Mononuclear cell (primary cell): ENCODE results near the gene DSC3. TPM values are rescaled to one million over a fixed set of nuclear protein-coding genes. Genes with fewer than 3 reads are reported as not detected.

Experiments
- H3K27me3 ChIP-seq: 2 replicates; pipeline ENCODE4 v1.6.0; 2011; ENCODE audit warnings: low read length, control low read depth; ENCODE audit not compliant: insufficient read depth
- H3K4me1 ChIP-seq: 2 replicates; pipeline ENCODE4 v1.5.1; 2011; ENCODE audit warnings: mild to moderate bottlenecking, low read length, control low read depth; ENCODE audit not compliant: insufficient read depth
- H3K4me3 ChIP-seq: 2 replicates; pipeline ENCODE4 v1.5.1; 2011; ENCODE audit warnings: mild to moderate bottlenecking, low read length, moderate library complexity
- H3K9me3 ChIP-seq: 2 replicates; pipeline ENCODE4 v1.5.1; 2011; ENCODE audit warnings: low read depth, mild to moderate bottlenecking, control low read depth, low read length
- total RNA-seq: library from RNA; depleted of rRNA; stranded (reverse); fragments of >200 nt; gene quantifications from one replicate; pipeline ENCODE4 v1.2.3, GENCODE V29; 2012

The DSC3 gene
- total RNA-seq, 1 donor: under 0.01 TPM

DNA sequence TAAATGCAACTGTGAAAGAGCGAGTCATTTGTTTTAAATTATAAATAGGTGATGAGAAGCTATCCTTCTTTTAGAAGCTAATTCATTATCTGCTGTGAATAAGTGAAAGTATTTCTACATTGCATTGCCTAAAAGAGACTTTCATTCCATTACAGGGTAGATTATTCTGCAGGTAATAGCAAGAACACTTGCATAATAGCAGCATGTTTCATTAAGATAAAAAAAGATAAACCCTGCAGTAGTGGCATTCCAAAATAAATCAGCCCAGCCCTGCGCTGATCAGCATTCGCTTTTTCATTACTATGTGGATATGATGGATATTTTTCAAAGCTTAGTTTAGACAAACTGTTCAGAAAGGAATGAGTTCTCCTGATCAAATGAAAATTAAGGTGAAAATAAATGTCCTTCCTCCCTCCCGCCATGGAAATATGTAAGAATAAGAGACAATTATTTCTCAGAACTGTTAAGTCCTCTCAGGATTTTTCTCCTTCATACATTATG, 72.8 kb downstream of the DSC3 start:
- H3K4me1 ChIP-seq: no peaks in the 10 kb centered on the region
- no peaks in the 10 kb centered on the region for H3K9me3 ChIP-seq
- H3K4me3 ChIP-seq: no peak overlapping the region
- no peaks in the 10 kb centered on the region for H3K27me3 ChIP-seq

DNA sequence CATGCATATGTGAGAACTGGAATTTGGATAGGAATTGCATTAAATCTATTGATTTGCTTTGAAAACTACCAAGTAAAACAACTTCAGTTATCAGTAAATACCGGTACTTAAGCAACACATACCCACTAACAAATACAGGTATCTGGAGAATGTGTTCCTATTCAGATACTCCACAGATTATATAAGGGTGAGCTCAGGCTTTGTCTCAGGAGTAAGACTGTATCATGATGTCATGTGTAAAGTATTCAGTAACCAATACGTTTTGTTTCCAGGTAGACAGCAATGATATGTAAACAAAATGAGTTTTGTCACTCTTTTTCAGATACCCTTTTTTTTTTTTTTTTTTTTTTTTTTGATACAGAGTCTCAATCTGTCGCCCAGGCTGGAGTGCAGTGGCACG, 74.8 kb downstream of the DSC3 start:
- Histone ChIP-seq H3K27me3 (no peaks in the 10 kb centered on the region), H3K9me3 (no peaks in the 10 kb centered on the region), H3K4me1 (no peaks in the 10 kb centered on the region), H3K4me3 (no peak overlapping the region)

DNA sequence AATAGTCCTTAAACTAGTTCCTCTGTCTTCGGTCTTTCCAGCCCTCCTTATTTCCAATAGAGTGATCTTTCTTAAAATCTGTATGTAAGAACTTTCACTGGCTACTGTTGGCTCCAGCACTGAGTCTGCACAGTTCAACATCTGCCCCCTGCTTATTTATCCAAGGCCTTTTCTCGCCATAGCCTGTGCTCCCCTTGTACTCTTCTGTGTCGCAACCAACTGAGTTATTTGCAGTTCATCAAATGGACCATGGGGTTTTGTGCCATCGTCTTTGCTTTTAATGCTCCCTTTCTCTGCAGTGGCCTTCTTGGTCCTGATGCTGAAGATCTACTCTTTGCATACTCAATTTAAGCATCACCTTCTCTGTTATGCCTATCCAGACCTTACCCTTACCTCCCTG, 77.3 kb downstream of the DSC3 start:
- Histone ChIP-seq H3K4me3 (no peak overlapping the region), H3K27me3 (no peaks in the 10 kb centered on the region), H3K9me3 (no peaks in the 10 kb centered on the region), H3K4me1 (no peaks in the 10 kb centered on the region)

DNA sequence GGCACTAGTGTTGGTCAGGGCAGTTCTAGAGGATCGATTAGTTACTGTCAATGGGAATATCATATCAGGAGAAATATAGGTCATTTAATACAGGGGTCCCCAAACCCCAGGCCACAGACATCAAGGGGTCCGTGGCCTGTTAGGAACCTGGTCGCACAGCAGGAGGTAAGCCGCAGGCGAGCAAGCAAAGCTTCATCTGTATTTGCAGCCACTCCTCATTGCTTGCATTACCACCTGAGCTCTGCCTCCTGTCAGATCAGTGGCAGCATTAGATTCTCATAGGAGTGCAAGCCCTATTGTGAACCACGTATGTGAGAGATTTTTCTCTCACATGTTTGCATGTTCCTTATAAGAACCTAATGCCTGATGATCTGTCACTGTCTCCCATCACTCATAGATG, 81.9 kb downstream of the DSC3 start:
- no peaks in the 10 kb centered on the region for H3K4me1 ChIP-seq
- no peaks in the 10 kb centered on the region for H3K9me3 ChIP-seq
- no peak overlapping the region for H3K4me3 ChIP-seq

DNA sequence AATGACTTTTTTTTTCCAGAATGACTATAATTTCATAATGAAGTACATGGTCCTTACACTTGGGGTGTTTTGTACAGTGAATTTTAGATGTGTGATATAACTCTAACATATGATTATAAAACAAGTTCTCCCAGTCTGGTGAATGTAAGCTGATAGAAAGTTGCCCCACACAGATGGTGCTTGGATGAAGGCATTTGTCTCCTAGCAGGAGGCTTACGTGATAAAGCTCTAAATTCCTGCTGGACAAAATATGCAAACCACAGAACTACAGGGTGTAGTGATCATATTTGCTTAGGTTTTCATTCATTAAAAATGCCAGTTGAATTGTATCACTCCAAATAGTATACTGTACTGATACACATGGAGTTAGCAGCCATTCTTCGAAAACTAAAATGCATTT, 85.5 kb downstream of the DSC3 start:
- Histone ChIP-seq H3K9me3 (no peaks in the 10 kb centered on the region), H3K27me3 (no peaks in the 10 kb centered on the region), H3K4me3 (no peak overlapping the region), H3K4me1 (no peaks in the 10 kb centered on the region)

More for the DNA sequence above, 81.9 kb downstream of the DSC3 start:
- no peaks in the 10 kb centered on the region for H3K27me3 ChIP-seq

DNA sequence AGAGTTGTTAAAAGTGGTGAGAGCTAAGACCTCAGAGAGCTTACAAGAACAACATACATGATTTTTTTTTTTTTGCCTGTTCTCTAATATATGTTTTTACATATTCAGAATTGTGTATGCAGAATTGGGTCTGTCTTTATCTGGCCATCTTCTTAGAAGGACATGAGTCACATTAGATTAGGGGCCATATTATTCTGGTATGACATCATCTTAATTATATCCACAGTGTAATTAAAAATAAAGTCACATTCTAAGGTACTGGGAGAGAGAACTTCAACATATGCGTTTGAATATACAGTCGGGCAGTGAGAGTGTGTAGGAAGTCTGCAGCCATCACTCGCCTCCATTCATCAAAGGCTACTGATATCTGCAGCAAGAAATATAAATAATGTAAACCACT, 88.3 kb downstream of the DSC3 start:
- Histone ChIP-seq H3K9me3 (no peaks in the 10 kb centered on the region), H3K27me3 (no peaks in the 10 kb centered on the region), H3K4me3 (no peak overlapping the region), H3K4me1 (no peaks in the 10 kb centered on the region)

DNA sequence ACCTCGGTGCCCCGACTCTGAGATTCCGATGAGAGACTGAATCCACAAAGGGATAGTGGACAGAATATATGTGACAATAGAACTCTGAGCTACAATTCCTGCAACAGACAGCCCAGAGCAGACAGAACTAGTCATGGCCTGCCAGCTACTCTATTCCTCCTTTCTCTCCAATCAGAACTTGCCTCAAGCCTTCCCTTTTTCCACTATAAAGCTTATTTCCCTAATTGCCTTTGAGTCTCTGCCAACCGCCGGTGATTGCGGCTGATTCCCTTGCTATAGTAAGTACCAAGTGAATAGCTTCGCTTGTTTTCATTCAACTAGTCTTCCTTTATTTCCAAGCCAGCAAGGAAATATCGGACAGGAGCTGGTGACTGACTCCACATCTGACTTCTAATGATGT, 96.8 kb downstream of the DSC3 start:
- no peaks in the 10 kb centered on the region for H3K4me1 ChIP-seq
- no peak overlapping the region for H3K4me3 ChIP-seq
- H3K27me3 ChIP-seq: no peaks in the 10 kb centered on the region
- peaks cover 10% of the 10 kb centered on the region for H3K9me3 ChIP-seq

DNA sequence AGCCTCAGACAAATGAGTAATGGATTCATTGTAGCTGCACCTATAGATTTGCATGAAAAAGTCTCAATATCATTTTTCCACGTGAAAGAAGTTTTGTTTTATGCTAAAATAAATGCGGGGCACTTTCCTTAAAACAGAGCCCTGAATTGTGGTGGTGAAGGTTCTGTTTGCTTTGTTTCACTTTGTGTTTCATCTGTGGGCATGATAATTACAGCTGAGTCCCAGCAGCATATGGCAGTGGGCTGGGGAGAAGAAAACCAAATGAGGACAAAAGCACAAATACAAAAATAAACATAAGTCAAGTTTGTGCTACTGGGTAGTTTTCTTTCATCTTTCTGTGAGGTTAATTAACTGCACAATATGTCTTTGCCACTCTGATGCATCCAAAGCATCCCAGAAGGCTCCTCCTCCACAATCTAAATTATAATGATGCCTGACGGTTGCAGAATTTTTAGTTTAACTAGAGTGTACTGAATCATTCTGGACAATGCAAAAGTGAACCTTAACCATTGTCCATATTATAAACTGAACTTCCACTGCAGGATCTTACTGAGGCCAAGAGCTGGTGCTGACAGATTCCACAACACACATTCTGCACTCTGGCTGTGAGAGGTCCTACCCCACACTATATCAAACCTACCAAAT, 97.6 kb downstream of the DSC3 start:
- Histone ChIP-seq H3K9me3 (peaks cover 14% of the 10 kb centered on the region), H3K4me3 (no peak overlapping the region), H3K4me1 (no peaks in the 10 kb centered on the region)

DNA sequence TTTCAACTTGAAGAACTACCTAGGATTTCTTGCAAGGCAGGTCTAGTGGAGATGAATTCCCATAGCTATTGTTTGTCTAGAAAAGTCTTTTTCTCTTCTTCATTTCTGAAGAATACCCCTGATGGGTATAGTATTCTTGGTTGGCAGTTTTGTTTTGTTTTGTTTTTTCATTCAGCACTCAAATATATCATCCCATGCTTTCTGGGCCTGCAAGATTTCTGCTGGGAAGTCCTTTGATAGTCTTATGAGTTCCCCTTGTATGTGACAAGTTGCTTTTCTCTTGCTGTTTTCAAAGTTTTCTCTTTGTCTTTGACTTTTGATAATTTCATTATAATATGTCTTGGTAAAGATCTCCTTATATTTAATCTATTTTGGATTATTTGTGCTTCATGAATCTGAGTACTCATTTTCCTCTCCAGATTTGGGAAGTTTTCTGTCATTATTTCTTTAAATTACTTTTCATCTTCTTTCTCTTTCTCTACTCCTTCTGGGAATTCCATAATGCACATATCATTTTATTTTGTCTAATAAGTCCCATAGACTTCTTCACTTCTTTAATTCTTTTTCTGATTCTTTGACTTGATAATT, 101.5 kb downstream of the DSC3 start:
- Histone ChIP-seq H3K4me1 (no peaks in the 10 kb centered on the region), H3K27me3 (no peaks in the 10 kb centered on the region), H3K9me3 (peaks cover 14% of the 10 kb centered on the region), H3K4me3 (no peak overlapping the region)

More for the DNA sequence above, 97.6 kb downstream of the DSC3 start:
- H3K27me3 ChIP-seq: no peaks in the 10 kb centered on the region

Other genes with a start within 250 kb of the DSC3 start
- 8.1 TPM for gene DSC2, start 59.7 kb upstream of the DSC3 start, total RNA-seq
- gene DSC1, start 120.1 kb upstream of the DSC3 start, total RNA-seq: 4.5 TPM